HL-60 (cell line): ENCODE data around the gene RBPJL.

Experiments used
- DNase-seq, 2 experiments: peaks; one replicate each; pipeline ENCODE4 v3.0.0-alpha.2; 2010 to 2020; ENCODE audit warnings: low read depth in 1 of 2, low spot score in 1 of 2
- H3K27ac ChIP-seq: fragments of 250-450 bp; sonication (Bioruptor Pico); replicated peaks from 2 replicates; pipeline ENCODE4 v1.5.1; 2020; ENCODE audit warnings: mild to moderate bottlenecking, moderate library complexity
- H3K27me3 ChIP-seq: fragments of 250-450 bp; sonication (Bioruptor Pico); 2 replicates; pipeline ENCODE4 v1.5.1; 2021; ENCODE audit warnings: mild to moderate bottlenecking, moderate library complexity; ENCODE audit not compliant: insufficient read depth, poor library complexity, severe bottlenecking
- H3K4me3 ChIP-seq: replicated peaks from 2 replicates; pipeline ENCODE4 v1.5.1; 2011; ENCODE audit warnings: mild to moderate bottlenecking, control low read depth, low read length; ENCODE audit not compliant: insufficient read depth
- CTCF ChIP-seq: IDR thresholded peaks from one replicate; pipeline ENCODE4 v1.5.1; 2011; ENCODE audit warnings: low read length, control low read depth, inconsistent platforms; ENCODE audit not compliant: insufficient read depth
- GABPA ChIP-seq: IDR thresholded peaks from 2 replicates; pipeline ENCODE4 v1.6.1; 2012; ENCODE audit warnings: low read depth
- POLR2AphosphoS5 ChIP-seq: IDR thresholded peaks from 2 replicates; pipeline ENCODE4 v1.6.1; 2012; ENCODE audit warnings: low read depth
- REST ChIP-seq: IDR thresholded peaks from 2 replicates; pipeline ENCODE4 v1.6.1; 2012; ENCODE audit warnings: low read depth; ENCODE audit not compliant: insufficient replicate concordance
- SPI1 ChIP-seq: IDR thresholded peaks from 2 replicates; pipeline ENCODE4 v1.6.1; 2012; ENCODE audit warnings: low read depth, mild to moderate bottlenecking, borderline replicate concordance

Gene RBPJL

GRCh38 chr20:45303586-45304463 lies 2.8 kb upstream of the RBPJL start:
- H3K4me3 ChIP-seq: no peak overlapping the region
- DNase-seq: no peak
- no peaks in the 10 kb centered on the region for H3K27me3 ChIP-seq
- H3K27ac ChIP-seq: no peak overlapping the region
- TF ChIP-seq GABPA (no peak), CTCF (no peak), REST (no peak), SPI1 (no peak), POLR2AphosphoS5 (no peak)

DNA sequence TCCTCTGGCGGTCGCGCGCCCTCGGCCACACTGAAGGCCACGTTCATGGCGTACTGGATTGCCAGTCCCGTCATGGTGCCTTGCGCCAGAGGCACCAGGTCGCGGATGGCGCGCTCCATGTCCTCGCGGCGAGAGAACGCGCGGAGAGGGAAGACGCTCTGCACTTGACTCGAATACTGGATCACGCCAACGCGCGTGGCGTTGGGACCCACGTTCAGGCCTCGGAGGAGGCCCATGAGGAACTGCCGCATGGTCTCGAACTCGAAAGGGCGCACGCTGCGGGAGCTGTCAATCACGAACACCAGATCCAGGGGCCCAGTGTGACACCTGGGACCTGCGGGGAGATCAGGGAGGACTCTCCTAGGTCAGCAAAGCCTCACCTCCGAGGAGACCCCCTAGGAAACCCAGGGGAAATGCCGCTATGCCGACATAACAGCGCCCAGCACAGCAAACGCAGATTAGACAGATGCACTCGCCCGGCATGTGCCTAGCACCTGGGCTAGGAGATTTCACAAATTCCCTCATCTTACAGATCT lies 2.1 kb upstream of the RBPJL start:
- no peak overlapping the region for H3K4me3 ChIP-seq
- H3K27me3 ChIP-seq: no peaks in the 10 kb centered on the region
- TF ChIP-seq POLR2AphosphoS5: no peak
- no peak for TF ChIP-seq CTCF
- no peak for TF ChIP-seq GABPA
- no peak for TF ChIP-seq SPI1
- TF ChIP-seq REST: no peak

DNA sequence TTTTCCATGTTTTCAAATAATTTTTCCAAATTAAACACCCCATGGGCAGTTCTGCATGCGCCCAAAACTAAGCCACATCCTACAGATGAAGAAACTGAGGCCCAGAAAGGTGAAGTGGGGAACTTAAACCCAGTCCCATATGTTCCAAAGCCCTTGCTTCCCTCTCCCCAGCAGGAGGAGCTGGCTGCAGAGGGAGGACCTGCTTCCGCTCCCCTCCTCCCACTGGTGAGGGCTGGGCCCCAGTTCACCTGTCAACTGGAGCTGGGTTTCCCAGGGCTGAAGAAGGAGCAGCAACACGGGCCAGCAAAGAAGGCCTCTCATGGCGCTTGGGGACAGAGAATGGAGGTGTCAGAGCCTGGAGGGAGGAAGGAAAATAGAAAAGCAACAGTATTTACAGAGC lies 1.4 kb upstream of the RBPJL start:
- no peak overlapping the region for H3K27ac ChIP-seq
- H3K27me3 ChIP-seq: no peaks in the 10 kb centered on the region
- no peak overlapping the region for H3K4me3 ChIP-seq
- DNase-seq: no peak
- no peak for TF ChIP-seq POLR2AphosphoS5
- no peak for TF ChIP-seq CTCF
- TF ChIP-seq SPI1: no peak
- TF ChIP-seq GABPA: no peak
- TF ChIP-seq REST: no peak

More for the DNA sequence above, 2.1 kb upstream of the RBPJL start:
- no peak overlapping the region for H3K27ac ChIP-seq
- no peak for DNase-seq
